ENCODE data around the gene ZNF396. TPM values are rescaled to one million over a fixed set of nuclear protein-coding genes. Genes with fewer than 3 reads are reported as not detected.

Gene ZNF396
- total and polyA plus RNA-seq, 9 of the 15 experiments (the other 6 are each of a cell fraction or from before 2014, with no cell fraction given), result 0.73 to 2.3 (median 1.9) TPM

DNA sequence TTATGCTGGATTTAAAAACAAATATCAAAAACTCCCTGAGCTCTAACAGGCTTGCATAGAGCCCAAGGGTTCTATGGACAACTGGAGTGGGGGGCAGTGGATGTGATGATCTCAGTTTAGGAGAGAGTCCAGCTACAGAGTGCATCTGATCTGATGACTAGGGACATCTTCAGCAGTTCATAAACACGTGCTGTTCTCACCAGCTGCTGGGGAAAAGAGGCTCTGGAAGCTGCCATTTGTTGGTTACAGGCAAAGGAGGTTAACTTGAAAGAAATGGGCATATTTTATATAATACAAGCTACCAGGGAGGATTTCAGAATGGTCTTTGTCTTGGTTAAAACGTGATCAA is 36.0 kb upstream of the ZNF396 start:
- Histone ChIP-seq H3K36me3 (ENCODE audit: control insufficient read depth, insufficient read depth, low read length) (no peaks in the 10 kb centered on the region), H3K27me3 (ENCODE audit: control insufficient read depth in 2 of 2, insufficient read depth in 2 of 2, low read length in 2 of 2) (peaks cover 0 to 9% of the 10 kb centered on the region in 2 experiments; a peak in 2 of 5 replicates), H3K9me1 (ENCODE audit: control insufficient read depth, insufficient read depth, low read length) (no peaks in the 10 kb centered on the region), H3K27ac (ENCODE audit: extremely low read depth, low read depth, low read length) (no peak overlapping the region), H3K79me2 (ENCODE audit: control insufficient read depth, insufficient read depth, low read length) (no peaks in the 10 kb centered on the region), H3K4me1 (replicated peaks in 1 of 2; ENCODE audit: control insufficient read depth in 2 of 2, insufficient read depth in 2 of 2, low read length in 2 of 2) (peaks cover 8 to 10% of the 10 kb centered on the region in 2 experiments; a peak in 3 of 5 replicates), H3K9me3 (replicated peaks; ENCODE audit: control insufficient read depth, insufficient read depth, low read depth, low read length) (no peaks in the 10 kb centered on the region), H4K20me1 (replicated peaks; ENCODE audit: control insufficient read depth, insufficient read depth, low read length) (no peaks in the 10 kb centered on the region), H3K9ac (ENCODE audit: insufficient read depth in 1 of 2, low read depth in 2 of 2, low read length in 2 of 2) (no peak overlapping the region), H3K4me2 (ENCODE audit: insufficient read depth, low read length) (no peak overlapping the region), H2AFZ (ENCODE audit: low read depth, low read length) (no peak overlapping the region), H3K4me3 (no peak overlapping the region)
- WGBS (ENCODE audit: insufficient coverage, low coverage, missing lambda C conversion rate), result 0% methylated on average over 2 of the region's 2 CpGs
- FAIRE-seq (no peak), DNase-seq (ENCODE audit: extremely low read depth in 1 of 4, low spot score in 3 of 4) (no peak), ATAC-seq (no peak)
- TF ChIP-seq ZNF79 (CRISPR knock-in tag; IDR thresholded peaks at IDR 0.05; ENCODE audit: low read depth) (no peak), NR2F6 (CRISPR knock-in tag; IDR thresholded peaks at IDR 0.05) (no peak), ATF1 (CRISPR knock-in tag; IDR thresholded peaks at IDR 0.05) (no peak), ATF1 (tag; IDR thresholded peaks at IDR 0.05) (no peak), MAFK (IDR thresholded peaks at IDR 0.05; ENCODE audit: low read length) (no peak), ZNF668 (CRISPR knock-in tag; IDR thresholded peaks at IDR 0.05) (no peak), SMARCA5 (IDR thresholded peaks at IDR 0.05) (no peak), KDM4B (IDR thresholded peaks at IDR 0.05; ENCODE audit: borderline replicate concordance in 2 of 2, low read depth in 1 of 2) (no peak), THRAP3 (IDR thresholded peaks at IDR 0.05; ENCODE audit: borderline replicate concordance) (no peak), FOXA3 (CRISPR knock-in tag; conservative IDR thresholded peaks at IDR 0.05 in 1 of 2, IDR thresholded peaks at IDR 0.05 in 1 of 2) (no peak), MYNN (IDR thresholded peaks at IDR 0.05) (no peak), MYNN (CRISPR knock-in tag; IDR thresholded peaks at IDR 0.05) (no peak), SNRNP70 (optimal IDR thresholded peaks at IDR 0.05; ENCODE audit: low read depth, low read length) (no peak), SREBF2 (CRISPR knock-in tag; IDR thresholded peaks at IDR 0.05) (no peak), ZNF184 (CRISPR knock-in tag; IDR thresholded peaks at IDR 0.05) (no peak)
- TF ChIP-seq, protein P1, sequence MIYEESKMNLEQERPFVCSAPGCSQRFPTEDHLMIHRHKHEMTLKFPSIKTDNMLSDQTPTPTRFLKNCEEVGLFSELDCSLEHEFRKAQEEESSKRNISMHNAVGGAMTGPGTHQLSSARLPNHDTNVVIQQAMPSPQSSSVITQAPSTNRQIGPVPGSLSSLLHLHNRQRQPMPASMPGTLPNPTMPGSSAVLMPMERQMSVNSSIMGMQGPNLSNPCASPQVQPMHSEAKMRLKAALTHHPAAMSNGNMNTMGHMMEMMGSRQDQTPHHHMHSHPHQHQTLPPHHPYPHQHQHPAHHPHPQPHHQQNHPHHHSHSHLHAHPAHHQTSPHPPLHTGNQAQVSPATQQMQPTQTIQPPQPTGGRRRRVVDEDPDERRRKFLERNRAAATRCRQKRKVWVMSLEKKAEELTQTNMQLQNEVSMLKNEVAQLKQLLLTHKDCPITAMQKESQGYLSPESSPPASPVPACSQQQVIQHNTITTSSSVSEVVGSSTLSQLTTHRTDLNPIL (CRISPR knock-in tag; IDR thresholded peaks at IDR 0.05), result no peak
- TF ChIP-seq, protein P2, sequence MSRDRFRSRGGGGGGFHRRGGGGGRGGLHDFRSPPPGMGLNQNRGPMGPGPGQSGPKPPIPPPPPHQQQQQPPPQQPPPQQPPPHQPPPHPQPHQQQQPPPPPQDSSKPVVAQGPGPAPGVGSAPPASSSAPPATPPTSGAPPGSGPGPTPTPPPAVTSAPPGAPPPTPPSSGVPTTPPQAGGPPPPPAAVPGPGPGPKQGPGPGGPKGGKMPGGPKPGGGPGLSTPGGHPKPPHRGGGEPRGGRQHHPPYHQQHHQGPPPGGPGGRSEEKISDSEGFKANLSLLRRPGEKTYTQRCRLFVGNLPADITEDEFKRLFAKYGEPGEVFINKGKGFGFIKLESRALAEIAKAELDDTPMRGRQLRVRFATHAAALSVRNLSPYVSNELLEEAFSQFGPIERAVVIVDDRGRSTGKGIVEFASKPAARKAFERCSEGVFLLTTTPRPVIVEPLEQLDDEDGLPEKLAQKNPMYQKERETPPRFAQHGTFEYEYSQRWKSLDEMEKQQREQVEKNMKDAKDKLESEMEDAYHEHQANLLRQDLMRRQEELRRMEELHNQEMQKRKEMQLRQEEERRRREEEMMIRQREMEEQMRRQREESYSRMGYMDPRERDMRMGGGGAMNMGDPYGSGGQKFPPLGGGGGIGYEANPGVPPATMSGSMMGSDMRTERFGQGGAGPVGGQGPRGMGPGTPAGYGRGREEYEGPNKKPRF (IDR thresholded peaks at IDR 0.05; ENCODE audit: low read depth, low read length), result no peak
- TF ChIP-seq, protein P3, sequence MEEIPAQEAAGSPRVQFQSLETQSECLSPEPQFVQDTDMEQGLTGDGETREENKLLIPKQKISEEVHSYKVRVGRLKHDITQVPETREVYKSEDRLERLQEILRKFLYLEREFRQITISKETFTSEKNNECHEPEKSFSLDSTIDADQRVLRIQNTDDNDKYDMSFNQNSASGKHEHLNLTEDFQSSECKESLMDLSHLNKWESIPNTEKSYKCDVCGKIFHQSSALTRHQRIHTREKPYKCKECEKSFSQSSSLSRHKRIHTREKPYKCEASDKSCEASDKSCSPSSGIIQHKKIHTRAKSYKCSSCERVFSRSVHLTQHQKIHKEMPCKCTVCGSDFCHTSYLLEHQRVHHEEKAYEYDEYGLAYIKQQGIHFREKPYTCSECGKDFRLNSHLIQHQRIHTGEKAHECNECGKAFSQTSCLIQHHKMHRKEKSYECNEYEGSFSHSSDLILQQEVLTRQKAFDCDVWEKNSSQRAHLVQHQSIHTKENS (CRISPR knock-in tag; IDR thresholded peaks at IDR 0.05), result no peak
- BruUV-seq (replicated peaks), result no TSS peak
- intact Hi-C loops (cut with micrococcal nuclease), result no loop called here
- POLR2A ChIA-PET, result interaction anchor here (0.6 to 0.7 kb wide), 2 partner anchors 194 to 237 kb away, joined by 3 to 8 read pairs; no protein-coding TSS in a partner anchor
- CTCF ChIA-PET (ENCODE audit: low intra/inter-chr PET ratio), result no interaction called here
- in situ Hi-C loops (cut with MboI), result no loop called here

Data from K562 (cell line).